ENCODE results near the gene OR14C36. TPM values are rescaled to one million over a fixed set of nuclear protein-coding genes. Genes with fewer than 3 reads are reported as not detected.

OR14C36 gene, protein sequence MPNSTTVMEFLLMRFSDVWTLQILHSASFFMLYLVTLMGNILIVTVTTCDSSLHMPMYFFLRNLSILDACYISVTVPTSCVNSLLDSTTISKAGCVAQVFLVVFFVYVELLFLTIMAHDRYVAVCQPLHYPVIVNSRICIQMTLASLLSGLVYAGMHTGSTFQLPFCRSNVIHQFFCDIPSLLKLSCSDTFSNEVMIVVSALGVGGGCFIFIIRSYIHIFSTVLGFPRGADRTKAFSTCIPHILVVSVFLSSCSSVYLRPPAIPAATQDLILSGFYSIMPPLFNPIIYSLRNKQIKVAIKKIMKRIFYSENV
- total RNA-seq = not detected in 2 replicates

GRCh38 chr1:248348475-248348874, at the start of gene OR14C36:
Gene OR14C36 (plus strand): TSS chr1:248348775. CDS start chr1:248348775, 0 bp downstream.

GRCh38 chr1:248303324-248303723, 45.3 kb upstream of the OR14C36 start, which contains the start of gene OR2T12:
Gene OR2T12 (minus strand): TSS chr1:248303424. CDS start chr1:248295578, 7,846 bp downstream.

DNA sequence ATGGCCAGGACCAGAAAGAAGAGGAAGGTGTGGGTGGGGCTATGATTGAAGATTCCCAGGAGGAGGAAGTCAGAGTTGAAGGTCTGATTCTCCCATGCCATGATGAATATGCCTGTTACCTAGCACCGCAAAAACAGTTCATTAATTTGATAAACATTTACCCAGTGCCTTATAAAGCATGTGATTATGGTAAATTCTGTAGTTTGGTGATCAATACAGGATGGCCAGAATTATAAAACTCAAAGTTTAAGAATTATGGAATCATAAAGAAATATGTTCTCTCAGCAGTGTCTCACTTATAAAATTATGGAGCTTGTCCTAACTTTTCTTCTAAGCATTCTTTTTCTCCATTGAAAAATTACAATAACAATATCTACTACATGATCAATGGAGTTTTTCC, 24.1 kb upstream of the OR14C36 start, which contains the start of gene OR2M7:
Gene OR2M7, minus strand, starts transcription at position 101 of the 400 bp plus-strand sequence. Its CDS starts 0 bp downstream, at position 101.

GRCh38 chr1:248361121-248361715, 12.6 kb downstream of the OR14C36 start, which contains the start of gene OR2T4:
Gene OR2T4 (plus strand): TSS chr1:248361665. CDS start chr1:248361665, 0 bp downstream.

GRCh38 chr1:248375446-248375845, 26.9 kb downstream of the OR14C36 start, which contains the start of gene OR2T6:
Gene OR2T6 (plus strand): TSS chr1:248375746. CDS start chr1:248387609, 11,863 bp downstream.

Other genes starting within 250 kb of the OR14C36 start
- not detected in 2 replicates for gene OR2M5, start 203.6 kb upstream of the OR14C36 start, total RNA-seq
- not detected in 2 replicates for gene OR2M2, start 174.0 kb upstream of the OR14C36 start, total RNA-seq
- not detected in 2 replicates for gene OR2M3, start 151.5 kb upstream of the OR14C36 start, total RNA-seq
- gene OR2M4, start 117.4 kb upstream of the OR14C36 start, total RNA-seq = not detected in 2 replicates
- not detected in 2 replicates for gene OR2T33, start 70.8 kb upstream of the OR14C36 start, total RNA-seq
- gene OR2T12, start 45.4 kb upstream of the OR14C36 start, total RNA-seq = not detected in 2 replicates
- not detected in 2 replicates for gene OR2M7, start 24.2 kb upstream of the OR14C36 start, total RNA-seq
- not detected in 2 replicates for gene OR2T4, start 12.9 kb downstream of the OR14C36 start, total RNA-seq
- not detected in 2 replicates for gene OR2T6, start 27.0 kb downstream of the OR14C36 start, total RNA-seq
- not detected in 2 replicates for gene OR2T1, start 54.3 kb downstream of the OR14C36 start, total RNA-seq
- not detected in 2 replicates for gene OR2T2, start 96.9 kb downstream of the OR14C36 start, total RNA-seq
- gene OR2T3, start 124.6 kb downstream of the OR14C36 start, total RNA-seq = not detected in 2 replicates
- not detected in 2 replicates for gene OR2T5, start 139.8 kb downstream of the OR14C36 start, total RNA-seq
- not detected in 2 replicates for gene OR2G6, start 159.3 kb downstream of the OR14C36 start, total RNA-seq
- not detected in 2 replicates for gene OR2T29, start 214.0 kb downstream of the OR14C36 start, total RNA-seq
- gene OR2T34, start 226.0 kb downstream of the OR14C36 start, total RNA-seq = not detected in 2 replicates
- not detected in 2 replicates for gene OR2T10, start 248.9 kb downstream of the OR14C36 start, total RNA-seq

All from smooth muscle cell of trachea (primary cell).